GM12891 (cell line): ENCODE measurements around the gene PAQR8.

ENCODE experiments used
- PAX5 ChIP-seq: IDR thresholded peaks from 2 replicates; pipeline ENCODE4 v1.6.1; 2011; ENCODE audit warnings: low read length, moderate library complexity, mild to moderate bottlenecking; ENCODE audit not compliant: insufficient read depth, severe bottlenecking
- POLR2A ChIP-seq: IDR thresholded peaks from 2 replicates; pipeline ENCODE4 v1.6.1; 2011; ENCODE audit warnings: low read depth, low read length, control low read depth
- POLR2AphosphoS5 ChIP-seq: IDR thresholded peaks from 2 replicates; pipeline ENCODE4 v1.6.1; 2011; ENCODE audit warnings: low read depth, low read length, control low read depth
- POU2F2 ChIP-seq: IDR thresholded peaks from 2 replicates; pipeline ENCODE4 v1.6.1; 2011; ENCODE audit warnings: low read depth, mild to moderate bottlenecking, control low read depth, low read length, moderate library complexity
- SPI1 ChIP-seq: IDR thresholded peaks from 2 replicates; pipeline ENCODE4 v1.6.1; 2011; ENCODE audit warnings: low read depth, low read length, control low read depth
- TAF1 ChIP-seq: IDR thresholded peaks from 2 replicates; pipeline ENCODE4 v1.6.1; 2011; ENCODE audit warnings: low read depth, low read length, control low read depth

GRCh38 chr6:52392944-52393343 is 31.0 kb downstream of the PAQR8 start:
- TF ChIP-seq POLR2A: no peak
- no peak for TF ChIP-seq POLR2AphosphoS5
- TF ChIP-seq POU2F2: no peak
- no peak for TF ChIP-seq SPI1
- no peak for TF ChIP-seq TAF1
- no peak for TF ChIP-seq PAX5
